ENCODE measurements around the gene KATNBL1.

The KATNBL1 gene

GRCh38 chr15:34209421-34210282 lies at the start of gene KATNBL1:
Gene KATNBL1, minus strand, starts transcription at chr15:34210096. Its CDS starts 46,420 bp downstream, at chr15:34163676.
- peak; percentile 98 for DNase-seq (ENCODE audit: low read depth)

- DNase-seq (ENCODE audit: low read depth): no peak
These were observed 49.7 kb upstream of the KATNBL1 start for GRCh38 chr15:34259566-34259965.

GRCh38 chr15:34258151-34258550 lies 48.3 kb upstream of the KATNBL1 start:
- DNase-seq (ENCODE audit: low read depth): no peak

DNA sequence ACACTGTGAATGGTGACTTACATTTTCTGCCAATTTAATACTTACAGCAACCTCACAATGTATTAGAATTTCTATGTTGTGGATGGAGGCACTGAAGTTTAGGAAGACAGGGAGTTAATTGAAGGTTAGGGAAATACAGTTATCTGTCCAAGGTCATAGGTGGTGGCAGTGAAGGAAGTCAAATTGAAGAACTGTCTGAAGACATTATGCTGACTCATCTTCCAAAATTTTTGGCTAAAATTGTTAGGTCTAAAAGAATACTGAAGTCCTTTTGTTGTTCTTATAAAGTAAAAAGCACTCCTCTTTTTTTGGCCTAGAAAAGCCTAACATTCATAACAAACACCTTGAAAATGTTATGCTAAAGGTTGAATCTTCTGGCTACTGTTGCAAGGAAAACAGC lies 42.6 kb upstream of the KATNBL1 start:
- DNase-seq (ENCODE audit: low read depth): no peak

DNA sequence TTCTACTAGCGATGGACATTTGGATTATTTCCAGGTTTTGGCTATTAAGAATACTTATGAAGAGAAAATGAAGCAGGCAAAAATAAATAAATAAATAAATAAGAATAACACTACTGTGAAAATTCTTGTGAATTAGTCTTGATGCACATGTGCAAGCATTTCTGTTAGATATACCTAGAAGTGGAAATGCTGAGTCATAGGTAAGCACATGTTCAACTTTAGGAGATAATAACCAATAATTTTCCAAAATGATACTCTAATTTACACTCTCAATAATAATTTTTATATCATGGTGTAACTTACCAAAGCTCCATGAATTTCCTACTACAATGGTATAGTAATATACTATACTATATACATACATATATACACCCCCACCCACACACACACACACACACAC lies 38.3 kb upstream of the KATNBL1 start:
- no peak for DNase-seq (ENCODE audit: low read depth)

DNA sequence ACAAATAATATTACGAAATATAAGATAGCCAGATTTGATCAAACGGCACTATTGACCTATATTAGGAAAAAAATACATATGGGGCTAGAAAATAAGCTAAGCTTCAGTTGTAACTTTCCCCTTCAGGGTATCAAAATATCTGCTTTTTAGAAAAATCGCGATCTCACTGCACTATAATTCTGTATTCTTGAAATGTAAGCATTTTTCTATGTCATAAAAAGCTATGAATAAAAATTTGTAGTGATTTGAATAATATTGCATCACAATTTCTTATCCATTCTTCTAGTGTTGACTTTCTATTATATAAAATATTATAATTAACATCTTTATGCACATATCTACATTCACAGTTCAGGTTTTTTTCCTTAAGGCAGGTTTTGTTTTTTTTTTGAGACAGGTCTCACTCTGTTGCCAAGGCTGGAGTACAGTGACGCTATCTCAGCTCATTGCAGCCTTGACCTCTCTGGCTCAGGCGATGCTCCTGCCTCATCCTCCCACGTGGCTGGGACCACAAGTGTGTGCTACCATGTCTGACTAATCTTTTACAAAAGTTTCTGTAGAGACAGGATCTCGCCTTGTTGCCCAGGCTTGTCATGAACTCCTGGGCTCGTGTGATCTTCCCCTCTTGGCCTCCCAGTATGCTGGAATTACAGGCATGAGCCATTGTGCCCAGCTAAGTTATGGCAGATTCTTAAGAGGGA lies 36.5 kb upstream of the KATNBL1 start:
- no peak for DNase-seq (ENCODE audit: low read depth)

- no peak for DNase-seq (ENCODE audit: low read depth)
These were observed 33.3 kb upstream of the KATNBL1 start for GRCh38 chr15:34243226-34243625.

DNA sequence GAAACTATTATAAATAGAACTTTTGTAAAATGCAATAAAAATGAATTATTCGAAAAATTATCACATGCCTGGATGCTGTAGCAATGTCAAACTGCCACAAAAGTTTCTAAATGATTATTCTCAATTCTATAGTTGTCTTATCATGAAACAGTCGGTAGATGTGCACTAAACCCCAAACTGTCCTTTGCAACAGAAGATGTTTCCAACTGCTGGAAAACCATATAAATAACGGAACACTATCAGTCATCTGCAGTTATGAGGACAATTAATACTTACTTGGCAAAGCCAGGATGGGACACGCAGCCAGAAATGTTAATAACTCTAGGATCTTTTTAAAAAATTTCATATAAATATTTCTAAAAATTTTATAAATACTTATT lies 32.4 kb upstream of the KATNBL1 start:
- no peak for DNase-seq (ENCODE audit: low read depth)

- no peak for DNase-seq (ENCODE audit: low read depth)
These were observed 31.8 kb upstream of the KATNBL1 start for GRCh38 chr15:34241376-34242330.

GRCh38 chr15:34240537-34240936 lies 30.6 kb upstream of the KATNBL1 start:
- DNase-seq (ENCODE audit: low read depth): no peak

- no peak for DNase-seq (ENCODE audit: low read depth)
These were observed 29.4 kb upstream of the KATNBL1 start for GRCh38 chr15:34239151-34239808.

DNA sequence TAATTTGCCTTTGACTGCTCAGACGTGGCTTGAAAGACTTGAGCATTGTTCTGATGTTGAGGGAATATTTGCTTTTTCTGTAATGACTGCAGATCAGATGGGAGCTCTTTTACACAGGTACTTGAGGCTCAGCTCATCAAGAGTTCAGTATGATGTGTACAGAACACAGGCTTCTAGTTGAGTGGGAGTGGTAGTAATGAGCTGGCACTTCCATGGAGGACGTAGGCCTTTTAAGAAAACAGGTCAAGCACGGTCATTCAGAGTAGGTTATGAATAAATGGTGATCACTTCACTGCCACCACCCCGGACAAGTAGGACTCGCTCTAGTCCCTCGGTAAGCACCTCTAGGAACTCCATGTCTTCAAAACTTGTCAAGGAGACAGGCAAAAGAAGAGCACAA lies 23.7 kb upstream of the KATNBL1 start:
- no peak for DNase-seq (ENCODE audit: low read depth)

DNA sequence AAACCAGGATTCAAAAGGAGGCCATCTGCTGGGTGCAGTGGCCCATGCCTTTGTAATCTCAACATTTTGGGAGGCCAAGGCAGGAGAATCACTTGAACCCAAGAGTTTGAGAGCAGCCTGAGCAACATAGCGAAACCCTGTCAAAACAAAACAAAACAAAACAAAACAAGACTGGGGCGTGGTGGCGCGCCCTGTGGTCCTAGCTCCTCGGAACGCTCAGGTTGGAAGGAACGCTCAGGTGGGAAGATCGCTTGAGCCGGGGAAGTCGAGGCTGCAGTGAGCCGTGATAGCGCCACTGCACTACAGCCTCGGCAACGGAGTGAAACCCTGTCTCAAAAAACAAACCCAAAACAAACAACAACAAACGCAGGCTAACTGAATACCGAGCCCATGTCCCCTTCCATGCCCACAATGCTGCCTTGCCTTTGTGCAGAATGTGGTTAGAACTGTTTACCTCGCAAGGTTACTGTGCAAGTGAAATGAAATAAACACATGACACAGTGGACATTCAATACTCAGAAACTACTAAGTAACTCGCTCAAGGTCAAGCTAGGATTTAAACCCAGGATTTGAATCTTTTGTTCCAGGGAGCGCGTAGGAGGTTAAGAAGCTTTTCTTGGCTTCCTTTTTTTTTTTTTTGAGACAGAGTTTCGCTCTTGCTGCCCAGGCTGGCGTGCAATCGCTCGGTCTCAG lies 14.2 kb upstream of the KATNBL1 start:
- no peak for DNase-seq (ENCODE audit: low read depth)

- DNase-seq (ENCODE audit: low read depth): no peak
These were observed 7.8 kb upstream of the KATNBL1 start for GRCh38 chr15:34217587-34218225.

GRCh38 chr15:34216527-34217270 lies 6.8 kb upstream of the KATNBL1 start:
- no peak for DNase-seq (ENCODE audit: low read depth)

DNA sequence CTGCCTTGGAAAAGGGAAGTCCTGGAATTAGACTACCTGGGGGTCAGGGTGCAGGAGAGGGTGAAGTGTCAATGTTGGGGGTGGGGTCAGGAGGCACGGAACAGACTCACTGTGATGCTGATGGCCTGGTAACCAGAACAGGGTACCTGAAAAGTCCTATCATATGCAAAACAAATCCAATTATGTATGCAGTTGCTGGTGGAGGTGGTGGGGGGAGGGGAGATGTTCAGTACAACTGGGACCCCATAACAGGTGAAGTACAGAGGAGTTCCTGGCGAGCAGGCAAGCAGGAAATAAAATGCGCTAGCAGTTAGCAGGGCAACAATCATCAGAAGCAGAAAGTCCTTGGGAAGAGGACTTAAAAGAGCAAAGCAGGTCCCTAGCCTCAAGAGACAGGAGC lies 4.2 kb upstream of the KATNBL1 start:
- DNase-seq (ENCODE audit: low read depth): no peak

- no peak for DNase-seq (ENCODE audit: low read depth)
These were observed 3.8 kb upstream of the KATNBL1 start for GRCh38 chr15:34213690-34214089.

DNA sequence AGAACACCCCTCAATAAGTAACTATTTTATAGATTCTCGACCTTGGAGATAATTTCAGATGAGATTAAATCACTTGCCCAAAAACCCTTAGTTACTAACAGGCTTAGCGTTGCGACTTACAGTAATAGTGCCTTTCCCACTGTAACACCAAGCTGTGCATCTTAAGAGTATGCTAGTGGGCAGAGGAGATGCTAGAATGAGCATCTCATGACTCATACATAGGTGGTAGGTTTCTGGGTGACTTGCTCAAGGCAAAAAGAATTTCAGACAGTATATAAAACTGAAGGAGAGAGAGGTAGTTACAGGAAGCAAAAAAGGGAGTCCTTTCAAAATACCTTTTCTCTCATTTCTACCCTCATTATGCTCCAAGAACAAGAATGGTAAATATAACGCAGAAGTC lies 3.9 kb downstream of the KATNBL1 start:
- DNase-seq (ENCODE audit: low read depth): no peak

- DNase-seq (ENCODE audit: low read depth): no peak
These were observed 6.0 kb downstream of the KATNBL1 start for GRCh38 chr15:34203936-34204335.

DNA sequence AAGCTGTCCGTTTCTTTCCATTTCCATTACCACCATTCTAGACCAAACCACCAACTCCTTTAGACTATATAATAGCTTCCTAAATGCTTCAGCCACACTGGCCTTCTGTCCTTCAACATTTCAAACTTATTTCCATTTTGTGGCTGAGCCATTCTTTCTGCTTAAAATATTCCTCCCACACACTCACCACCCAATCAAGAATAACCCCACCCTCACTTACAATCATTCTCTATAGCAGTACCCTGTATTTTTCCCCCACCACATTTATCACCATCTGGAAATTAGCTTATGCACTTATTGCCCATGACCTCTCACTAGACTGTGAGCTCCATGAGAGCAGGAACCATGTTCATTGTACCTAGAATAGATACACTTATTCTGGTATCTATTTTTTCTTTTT lies 6.6 kb downstream of the KATNBL1 start:
- DNase-seq (ENCODE audit: low read depth): no peak
